Measurements from ENCODE around the gene PRR20C.
"Not testable (repeated sequence)": the region's sequence is repeated elsewhere in the genome, so short reads cannot be mapped to it uniquely, and the experiment has no call there.

Gene PRR20C

DNA sequence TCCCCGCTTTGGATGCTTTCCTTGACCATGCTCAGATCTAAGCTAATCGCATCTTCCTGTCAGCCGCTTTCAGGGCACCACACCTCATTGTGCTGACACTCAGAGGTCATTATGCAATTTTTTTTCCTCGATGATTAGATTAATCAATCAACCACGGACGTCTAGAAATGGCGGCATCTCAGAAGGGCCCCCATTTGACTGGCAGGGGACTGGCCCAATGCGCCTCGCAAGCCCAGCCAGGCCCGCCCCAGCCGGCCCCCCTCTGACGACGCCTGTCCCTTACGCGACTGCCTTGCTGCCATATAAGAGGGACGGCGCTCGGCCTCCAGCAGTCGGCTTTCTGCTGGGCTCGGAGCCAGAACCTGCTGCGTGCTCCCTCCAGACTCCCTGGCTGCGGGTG, at the start of gene PRR20C:
PRR20C (plus strand) TSS at position 301 of the 400 bp plus-strand sequence. CDS start 387 bp downstream, outside the sequence.
- not testable (repeated sequence) for DNase-seq (ENCODE audit: low read depth in 2 of 2)

DNA sequence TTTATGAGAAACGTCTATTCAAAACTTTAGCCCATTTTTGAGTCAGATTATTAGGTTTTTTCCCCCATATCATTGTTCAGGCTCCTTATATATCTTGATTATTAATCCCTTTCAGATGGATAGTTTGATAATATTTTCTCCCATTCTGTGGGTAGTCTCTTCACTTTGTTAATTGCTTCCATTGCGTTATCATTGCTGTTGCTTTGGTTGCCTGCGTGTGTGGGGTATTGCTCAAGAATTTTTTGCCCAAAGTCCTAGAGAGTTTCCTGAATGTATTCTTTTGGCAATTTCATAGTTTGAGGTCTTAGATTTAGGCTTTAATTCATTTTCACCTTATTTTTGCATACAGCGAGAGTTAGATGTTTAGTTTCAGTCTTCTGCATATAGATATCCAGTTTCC, 38.9 kb upstream of the PRR20C start:
- DNase-seq (ENCODE audit: low read depth in 2 of 2), result no peak

DNA sequence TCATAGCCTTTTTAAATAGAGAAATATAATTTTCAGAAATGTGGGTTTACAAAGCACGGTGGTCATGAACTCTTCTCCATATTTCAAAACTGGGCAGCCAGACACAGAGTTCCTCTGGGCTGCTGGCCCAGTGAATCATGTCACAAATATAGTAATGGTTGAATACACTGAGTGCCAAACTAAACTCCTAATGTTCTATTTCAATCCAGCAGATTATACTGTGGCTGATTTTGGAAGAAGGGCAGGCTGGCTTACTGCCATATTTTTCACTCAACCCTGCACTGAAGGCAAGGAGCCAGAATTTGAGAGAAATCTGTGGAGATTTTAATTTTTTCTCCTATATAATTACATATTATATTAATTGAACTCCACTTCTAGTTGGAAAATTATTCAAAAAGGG, 30.2 kb upstream of the PRR20C start:
- DNase-seq (ENCODE audit: low read depth in 2 of 2), result no peak

DNA sequence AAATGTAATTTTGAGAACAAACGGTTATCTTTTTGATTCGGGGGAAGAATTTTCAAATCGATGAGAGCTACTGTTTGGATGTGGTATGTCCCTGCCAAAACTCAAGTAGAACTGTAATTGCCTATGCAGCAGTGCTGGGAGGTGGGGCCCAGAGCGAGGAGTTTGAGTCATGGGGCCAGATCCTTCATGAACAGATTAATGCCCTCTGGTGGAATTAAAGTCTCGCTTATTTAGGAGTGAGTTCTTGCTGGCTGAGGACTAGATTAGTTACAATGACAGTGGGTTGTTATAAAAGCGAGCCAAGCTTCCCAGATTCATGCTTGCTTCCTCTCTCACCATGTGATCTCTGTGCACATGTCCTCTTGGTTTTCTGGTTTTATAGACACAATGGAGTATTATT, 25.0 kb upstream of the PRR20C start:
- no peak for DNase-seq (ENCODE audit: low read depth in 2 of 2)

DNA sequence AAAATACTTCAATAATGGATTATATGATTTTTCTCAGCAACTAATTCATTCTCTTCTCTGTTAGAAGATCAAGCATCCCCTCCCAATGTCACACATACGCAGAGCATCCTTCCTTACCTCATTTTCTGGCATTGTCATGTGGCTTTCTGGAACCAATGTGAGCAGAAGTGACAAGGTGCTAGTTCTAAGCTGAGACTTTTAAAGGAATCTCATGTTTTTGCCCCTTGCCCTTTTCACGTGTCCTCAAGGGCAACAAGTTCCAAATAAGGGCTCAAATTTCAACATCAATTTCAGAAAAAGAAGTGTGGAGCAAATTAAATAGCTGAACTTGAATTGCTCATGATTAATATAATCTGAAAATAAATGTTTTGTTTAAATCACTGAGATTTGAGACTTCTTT, 17.8 kb upstream of the PRR20C start:
- DNase-seq (ENCODE audit: low read depth in 2 of 2), result no peak

DNA sequence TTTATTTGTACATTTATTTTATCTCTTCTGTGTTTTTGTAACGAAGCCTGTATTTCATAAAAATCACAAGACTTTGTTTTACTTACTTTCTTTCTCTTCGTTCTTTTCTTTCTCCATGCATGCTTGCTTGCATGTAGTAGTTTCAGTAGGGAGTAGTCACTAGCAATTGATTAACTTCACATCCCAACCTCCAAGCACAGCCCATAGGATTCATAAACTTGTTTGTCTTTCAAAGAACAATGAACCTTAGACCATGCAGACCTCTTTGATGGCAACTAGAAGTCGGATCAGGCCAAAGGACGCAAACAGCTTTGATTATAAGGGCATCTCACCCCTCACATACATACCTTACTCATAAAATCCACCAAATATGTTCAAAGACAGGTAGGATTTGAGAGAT, 16.3 kb upstream of the PRR20C start:
- no peak for DNase-seq (ENCODE audit: low read depth in 2 of 2)

DNA sequence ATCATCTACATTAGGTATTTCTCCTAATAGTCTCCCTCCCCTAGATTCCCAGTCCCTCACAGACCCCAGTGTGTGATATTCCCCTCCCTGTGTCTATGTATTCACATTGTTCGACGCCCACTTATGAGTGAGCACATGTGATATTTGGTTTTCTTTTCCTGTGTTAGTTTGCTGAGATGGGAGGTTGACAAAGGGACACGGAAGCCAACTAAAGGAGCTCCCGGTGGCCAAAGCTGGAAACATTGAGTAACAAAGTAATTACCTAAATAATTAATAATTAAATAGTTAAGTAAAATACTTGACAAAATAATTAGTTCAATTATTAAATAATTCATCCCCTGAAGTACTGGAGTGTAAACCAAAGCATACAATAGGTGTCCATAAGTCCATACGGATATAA, 14.9 kb upstream of the PRR20C start:
- DNase-seq (ENCODE audit: low read depth in 2 of 2), result no peak

DNA sequence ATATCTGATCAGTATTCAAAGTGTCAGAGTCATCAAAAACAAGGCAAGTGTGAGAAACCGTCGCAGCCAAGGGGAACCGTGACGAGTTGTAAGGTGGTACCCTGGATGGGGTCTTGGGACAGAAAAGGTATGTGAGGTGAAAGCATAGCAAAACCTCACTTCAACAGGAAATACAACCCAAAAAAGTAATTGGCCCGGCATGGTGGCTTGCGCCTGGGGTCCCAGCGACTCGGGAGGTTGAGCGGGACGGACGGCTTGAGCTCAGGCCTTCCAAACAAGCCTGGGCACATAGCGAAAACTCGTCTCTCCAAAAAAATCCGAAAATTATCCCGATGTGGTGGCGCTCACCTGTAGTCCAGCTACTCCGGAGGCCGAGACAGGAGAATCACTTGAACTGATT, 14.1 kb upstream of the PRR20C start:
- DNase-seq (ENCODE audit: low read depth in 2 of 2), result not testable (repeated sequence)

DNA sequence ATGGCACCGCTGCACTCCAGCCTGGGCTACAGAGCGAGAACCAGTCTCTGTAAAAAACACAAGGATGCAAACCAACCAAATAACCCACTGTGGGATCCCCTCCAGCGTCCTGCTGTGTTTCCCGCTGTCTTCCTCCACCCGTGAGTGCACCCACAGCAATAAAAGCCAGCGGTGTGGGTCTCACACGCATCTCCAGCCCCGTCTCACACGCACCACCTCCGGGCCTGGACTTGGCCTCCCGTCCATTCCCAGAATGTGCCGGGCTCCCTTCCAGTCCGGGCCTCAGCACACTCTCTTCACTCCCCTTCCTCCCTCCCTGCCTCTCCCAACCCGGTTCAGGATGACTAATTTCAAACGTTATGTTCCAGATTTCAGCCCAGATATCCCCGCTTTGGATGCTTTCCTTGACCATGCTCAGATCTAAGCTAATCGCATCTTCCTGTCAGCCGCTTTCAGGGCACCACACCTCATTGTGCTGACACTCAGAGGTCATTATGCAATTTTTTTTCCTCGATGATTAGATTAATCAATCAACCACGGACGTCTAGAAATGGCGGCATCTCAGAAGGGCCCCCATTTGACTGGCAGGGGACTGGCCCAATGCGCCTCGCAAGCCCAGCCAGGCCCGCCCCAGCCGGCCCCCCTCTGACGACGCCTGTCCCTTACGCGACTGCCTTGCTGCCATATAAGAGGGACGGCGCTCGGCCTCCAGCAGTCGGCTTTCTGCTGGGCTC, 13.5 kb upstream of the PRR20C start, which contains the start of gene PRR20A:
PRR20A (plus strand) TSS at position 684 of the 734 bp plus-strand sequence. CDS start 387 bp downstream, outside the sequence.
- not testable (repeated sequence) for DNase-seq (ENCODE audit: low read depth in 2 of 2)

DNA sequence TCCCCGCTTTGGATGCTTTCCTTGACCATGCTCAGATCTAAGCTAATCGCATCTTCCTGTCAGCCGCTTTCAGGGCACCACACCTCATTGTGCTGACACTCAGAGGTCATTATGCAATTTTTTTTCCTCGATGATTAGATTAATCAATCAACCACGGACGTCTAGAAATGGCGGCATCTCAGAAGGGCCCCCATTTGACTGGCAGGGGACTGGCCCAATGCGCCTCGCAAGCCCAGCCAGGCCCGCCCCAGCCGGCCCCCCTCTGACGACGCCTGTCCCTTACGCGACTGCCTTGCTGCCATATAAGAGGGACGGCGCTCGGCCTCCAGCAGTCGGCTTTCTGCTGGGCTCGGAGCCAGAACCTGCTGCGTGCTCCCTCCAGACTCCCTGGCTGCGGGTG, 6.7 kb upstream of the PRR20C start, which contains the start of gene PRR20B:
PRR20B (plus strand) TSS at position 301 of the 400 bp plus-strand sequence. CDS start 387 bp downstream, outside the sequence.
- DNase-seq (ENCODE audit: low read depth in 2 of 2), result not testable (repeated sequence)

DNA sequence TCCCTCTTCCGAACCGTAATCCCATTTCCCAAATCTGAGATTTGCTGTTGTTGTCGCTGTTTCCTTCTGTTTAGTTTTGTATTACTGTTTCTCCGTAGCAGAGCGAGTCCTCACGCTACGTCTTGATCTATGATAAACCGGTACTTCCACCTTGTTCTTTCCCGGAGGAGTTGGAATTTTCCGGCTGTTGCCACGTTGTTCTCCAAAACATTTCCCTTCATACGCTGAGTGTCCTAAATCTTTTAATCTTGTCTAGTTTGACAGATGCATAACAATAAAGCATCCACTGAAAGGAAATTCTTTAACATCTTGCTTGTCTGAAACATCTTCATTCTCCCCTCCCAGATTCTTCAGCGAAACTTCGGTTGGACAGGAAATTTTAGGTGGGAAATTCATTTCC, 5.8 kb upstream of the PRR20C start:
- not testable (repeated sequence) for DNase-seq (ENCODE audit: low read depth in 2 of 2)

DNA sequence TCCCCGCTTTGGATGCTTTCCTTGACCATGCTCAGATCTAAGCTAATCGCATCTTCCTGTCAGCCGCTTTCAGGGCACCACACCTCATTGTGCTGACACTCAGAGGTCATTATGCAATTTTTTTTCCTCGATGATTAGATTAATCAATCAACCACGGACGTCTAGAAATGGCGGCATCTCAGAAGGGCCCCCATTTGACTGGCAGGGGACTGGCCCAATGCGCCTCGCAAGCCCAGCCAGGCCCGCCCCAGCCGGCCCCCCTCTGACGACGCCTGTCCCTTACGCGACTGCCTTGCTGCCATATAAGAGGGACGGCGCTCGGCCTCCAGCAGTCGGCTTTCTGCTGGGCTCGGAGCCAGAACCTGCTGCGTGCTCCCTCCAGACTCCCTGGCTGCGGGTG, 6.5 kb downstream of the PRR20C start, which contains the start of gene PRR20D:
PRR20D (plus strand) TSS at position 301 of the 400 bp plus-strand sequence. CDS start 387 bp downstream, outside the sequence.
- DNase-seq (ENCODE audit: low read depth in 2 of 2), result not testable (repeated sequence)

DNA sequence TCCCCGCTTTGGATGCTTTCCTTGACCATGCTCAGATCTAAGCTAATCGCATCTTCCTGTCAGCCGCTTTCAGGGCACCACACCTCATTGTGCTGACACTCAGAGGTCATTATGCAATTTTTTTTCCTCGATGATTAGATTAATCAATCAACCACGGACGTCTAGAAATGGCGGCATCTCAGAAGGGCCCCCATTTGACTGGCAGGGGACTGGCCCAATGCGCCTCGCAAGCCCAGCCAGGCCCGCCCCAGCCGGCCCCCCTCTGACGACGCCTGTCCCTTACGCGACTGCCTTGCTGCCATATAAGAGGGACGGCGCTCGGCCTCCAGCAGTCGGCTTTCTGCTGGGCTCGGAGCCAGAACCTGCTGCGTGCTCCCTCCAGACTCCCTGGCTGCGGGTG, 13.0 kb downstream of the PRR20C start, which contains the start of gene PRR20E:
PRR20E (plus strand) TSS at position 301 of the 400 bp plus-strand sequence. CDS start 387 bp downstream, outside the sequence.
- not testable (repeated sequence) for DNase-seq (ENCODE audit: low read depth in 2 of 2)

DNA sequence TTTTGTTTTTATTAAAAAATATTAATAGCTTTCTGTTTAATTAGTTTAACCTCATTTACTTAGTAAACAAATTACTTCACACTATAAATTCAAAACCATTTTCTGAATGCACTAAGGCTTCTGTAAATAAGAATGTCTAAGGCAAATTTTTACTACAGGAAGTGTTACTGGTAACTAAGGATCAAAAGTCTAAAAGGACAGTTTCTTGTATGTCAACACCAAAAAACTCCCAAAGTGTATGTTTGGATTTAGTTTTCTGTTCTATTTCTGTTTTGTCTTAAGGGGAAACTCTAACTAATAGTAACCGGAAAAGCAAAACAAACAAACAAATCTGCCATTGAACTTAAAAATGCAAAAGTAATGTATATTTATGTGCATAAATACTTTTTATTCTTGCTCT, 37.8 kb downstream of the PRR20C start:
- no peak for DNase-seq (ENCODE audit: low read depth in 2 of 2)

All from activated CD8-positive, alpha-beta memory T cell treated with anti-CD3 and anti-CD28 coated beads for 4 hours (primary cell).